ENCODE results near the gene AIG1.

Gene AIG1

GRCh38 chr6:143128681-143129015 lies 68.0 kb downstream of the AIG1 start:
- no peak for DNase-seq
- no peak for TF ChIP-seq CTCF (IDR thresholded peaks at IDR 0.05; ENCODE audit: low read depth, low read length, missing control alignments)
- in situ Hi-C loops (cut with HindIII; ENCODE audit: low pct_ligation_motif_present, low sequenced_read_pairs), result no loop called here

GRCh38 chr6:143130928-143131327 lies 70.2 kb downstream of the AIG1 start:
- Histone ChIP-seq H3K27me3 (replicated peaks) (no peaks in the 10 kb centered on the region), H3K4me3 (ENCODE audit: low read depth, low read length) (no peak overlapping the region), H3K36me3 (replicated peaks) (no peaks in the 10 kb centered on the region), H3K27ac (no peak overlapping the region)
- no peak for TF ChIP-seq CTCF (IDR thresholded peaks at IDR 0.05; ENCODE audit: low read depth, low read length, missing control alignments)
- in situ Hi-C loops (cut with HindIII; ENCODE audit: low pct_ligation_motif_present, low sequenced_read_pairs), result no loop called here
- no peak for DNase-seq

More at GRCh38 chr6:143128681-143129015, 68.0 kb downstream of the AIG1 start:
- no peaks in the 10 kb centered on the region for H3K27me3 ChIP-seq (replicated peaks)
- H3K27ac ChIP-seq, result no peak overlapping the region
- no peaks in the 10 kb centered on the region for H3K36me3 ChIP-seq (replicated peaks)
- H3K4me3 ChIP-seq (ENCODE audit: low read depth, low read length), result no peak overlapping the region

- DNase-seq, result no peak
- no peak for TF ChIP-seq CTCF (IDR thresholded peaks at IDR 0.05; ENCODE audit: low read depth, low read length, missing control alignments)
- in situ Hi-C loops (cut with HindIII; ENCODE audit: low pct_ligation_motif_present, low sequenced_read_pairs), result no loop called here
These were observed 74.6 kb downstream of the AIG1 start for GRCh38 chr6:143135325-143135724.

GRCh38 chr6:143135797-143136561 lies 75.3 kb downstream of the AIG1 start:
- no peak for TF ChIP-seq CTCF (IDR thresholded peaks at IDR 0.05; ENCODE audit: low read depth, low read length, missing control alignments)
- no peak for DNase-seq
- in situ Hi-C loops (cut with HindIII; ENCODE audit: low pct_ligation_motif_present, low sequenced_read_pairs), result no loop called here
- no peak overlapping the region for H3K27ac ChIP-seq
- no peaks in the 10 kb centered on the region for H3K36me3 ChIP-seq (replicated peaks)
- H3K27me3 ChIP-seq (replicated peaks), result no peaks in the 10 kb centered on the region
- no peak overlapping the region for H3K4me3 ChIP-seq (ENCODE audit: low read depth, low read length)

More at GRCh38 chr6:143135325-143135724, 74.6 kb downstream of the AIG1 start:
- Histone ChIP-seq H3K27ac (no peak overlapping the region), H3K36me3 (replicated peaks) (no peaks in the 10 kb centered on the region), H3K27me3 (replicated peaks) (no peaks in the 10 kb centered on the region), H3K4me3 (ENCODE audit: low read depth, low read length) (no peak overlapping the region)

GRCh38 chr6:143136647-143137046 lies 76.0 kb downstream of the AIG1 start:
- H3K27ac ChIP-seq, result no peak overlapping the region
- in situ Hi-C loops (cut with HindIII; ENCODE audit: low pct_ligation_motif_present, low sequenced_read_pairs), result no loop called here
- H3K4me3 ChIP-seq (ENCODE audit: low read depth, low read length), result no peak overlapping the region
- TF ChIP-seq CTCF (IDR thresholded peaks at IDR 0.05; ENCODE audit: low read depth, low read length, missing control alignments), result peak; percentile 27
- no peaks in the 10 kb centered on the region for H3K27me3 ChIP-seq (replicated peaks)
- no peak for DNase-seq
- no peaks in the 10 kb centered on the region for H3K36me3 ChIP-seq (replicated peaks)

Measured in brain microvascular endothelial cell (primary cell).